Measurements from ENCODE around the gene PRPS2.

DNA sequence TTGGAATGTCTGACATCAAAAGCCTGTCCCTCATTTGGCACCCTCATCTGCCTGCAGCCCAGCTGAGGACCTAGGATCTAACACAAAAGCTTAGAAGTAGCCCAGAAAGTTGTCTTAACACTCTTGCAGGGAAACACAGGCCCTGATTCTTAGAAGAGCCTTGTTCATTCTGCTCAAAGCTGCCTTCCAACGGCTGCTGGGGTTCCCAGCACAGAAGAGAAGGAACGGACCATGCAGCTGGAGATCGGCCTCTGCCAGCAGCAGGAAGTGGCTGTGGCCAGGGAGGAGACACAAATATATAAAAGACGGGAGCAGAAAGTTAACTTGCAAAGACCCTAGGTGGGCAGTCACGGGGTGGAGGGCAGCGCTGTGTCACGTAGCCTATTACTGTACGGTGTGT is 20.4 kb downstream of the PRPS2 start:
- TF ChIP-seq, protein P1, sequence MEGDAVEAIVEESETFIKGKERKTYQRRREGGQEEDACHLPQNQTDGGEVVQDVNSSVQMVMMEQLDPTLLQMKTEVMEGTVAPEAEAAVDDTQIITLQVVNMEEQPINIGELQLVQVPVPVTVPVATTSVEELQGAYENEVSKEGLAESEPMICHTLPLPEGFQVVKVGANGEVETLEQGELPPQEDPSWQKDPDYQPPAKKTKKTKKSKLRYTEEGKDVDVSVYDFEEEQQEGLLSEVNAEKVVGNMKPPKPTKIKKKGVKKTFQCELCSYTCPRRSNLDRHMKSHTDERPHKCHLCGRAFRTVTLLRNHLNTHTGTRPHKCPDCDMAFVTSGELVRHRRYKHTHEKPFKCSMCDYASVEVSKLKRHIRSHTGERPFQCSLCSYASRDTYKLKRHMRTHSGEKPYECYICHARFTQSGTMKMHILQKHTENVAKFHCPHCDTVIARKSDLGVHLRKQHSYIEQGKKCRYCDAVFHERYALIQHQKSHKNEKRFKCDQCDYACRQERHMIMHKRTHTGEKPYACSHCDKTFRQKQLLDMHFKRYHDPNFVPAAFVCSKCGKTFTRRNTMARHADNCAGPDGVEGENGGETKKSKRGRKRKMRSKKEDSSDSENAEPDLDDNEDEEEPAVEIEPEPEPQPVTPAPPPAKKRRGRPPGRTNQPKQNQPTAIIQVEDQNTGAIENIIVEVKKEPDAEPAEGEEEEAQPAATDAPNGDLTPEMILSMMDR (IDR thresholded peaks at IDR 0.05): no peak
- TF ChIP-seq ZNF396 (CRISPR knock-in tag; IDR thresholded peaks at IDR 0.05; ENCODE audit: borderline replicate concordance) (no peak), ZNF138 (CRISPR knock-in tag; conservative IDR thresholded peaks at IDR 0.05) (no peak), ZNF317 (CRISPR knock-in tag; IDR thresholded peaks at IDR 0.05; ENCODE audit: borderline replicate concordance, low read depth) (no peak), SP1 (CRISPR knock-in tag; conservative IDR thresholded peaks at IDR 0.05) (no peak), TEAD4 (CRISPR knock-in tag; IDR thresholded peaks at IDR 0.05) (no peak)
- TF ChIP-seq, protein P2, sequence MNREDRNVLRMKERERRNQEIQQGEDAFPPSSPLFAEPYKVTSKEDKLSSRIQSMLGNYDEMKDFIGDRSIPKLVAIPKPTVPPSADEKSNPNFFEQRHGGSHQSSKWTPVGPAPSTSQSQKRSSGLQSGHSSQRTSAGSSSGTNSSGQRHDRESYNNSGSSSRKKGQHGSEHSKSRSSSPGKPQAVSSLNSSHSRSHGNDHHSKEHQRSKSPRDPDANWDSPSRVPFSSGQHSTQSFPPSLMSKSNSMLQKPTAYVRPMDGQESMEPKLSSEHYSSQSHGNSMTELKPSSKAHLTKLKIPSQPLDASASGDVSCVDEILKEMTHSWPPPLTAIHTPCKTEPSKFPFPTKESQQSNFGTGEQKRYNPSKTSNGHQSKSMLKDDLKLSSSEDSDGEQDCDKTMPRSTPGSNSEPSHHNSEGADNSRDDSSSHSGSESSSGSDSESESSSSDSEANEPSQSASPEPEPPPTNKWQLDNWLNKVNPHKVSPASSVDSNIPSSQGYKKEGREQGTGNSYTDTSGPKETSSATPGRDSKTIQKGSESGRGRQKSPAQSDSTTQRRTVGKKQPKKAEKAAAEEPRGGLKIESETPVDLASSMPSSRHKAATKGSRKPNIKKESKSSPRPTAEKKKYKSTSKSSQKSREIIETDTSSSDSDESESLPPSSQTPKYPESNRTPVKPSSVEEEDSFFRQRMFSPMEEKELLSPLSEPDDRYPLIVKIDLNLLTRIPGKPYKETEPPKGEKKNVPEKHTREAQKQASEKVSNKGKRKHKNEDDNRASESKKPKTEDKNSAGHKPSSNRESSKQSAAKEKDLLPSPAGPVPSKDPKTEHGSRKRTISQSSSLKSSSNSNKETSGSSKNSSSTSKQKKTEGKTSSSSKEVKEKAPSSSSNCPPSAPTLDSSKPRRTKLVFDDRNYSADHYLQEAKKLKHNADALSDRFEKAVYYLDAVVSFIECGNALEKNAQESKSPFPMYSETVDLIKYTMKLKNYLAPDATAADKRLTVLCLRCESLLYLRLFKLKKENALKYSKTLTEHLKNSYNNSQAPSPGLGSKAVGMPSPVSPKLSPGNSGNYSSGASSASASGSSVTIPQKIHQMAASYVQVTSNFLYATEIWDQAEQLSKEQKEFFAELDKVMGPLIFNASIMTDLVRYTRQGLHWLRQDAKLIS (CRISPR knock-in tag; IDR thresholded peaks at IDR 0.05; ENCODE audit: borderline replicate concordance): no peak

All from WTC11 (cell line).